Measurements from ENCODE around the gene RABGAP1L.

The RABGAP1L gene

DNA sequence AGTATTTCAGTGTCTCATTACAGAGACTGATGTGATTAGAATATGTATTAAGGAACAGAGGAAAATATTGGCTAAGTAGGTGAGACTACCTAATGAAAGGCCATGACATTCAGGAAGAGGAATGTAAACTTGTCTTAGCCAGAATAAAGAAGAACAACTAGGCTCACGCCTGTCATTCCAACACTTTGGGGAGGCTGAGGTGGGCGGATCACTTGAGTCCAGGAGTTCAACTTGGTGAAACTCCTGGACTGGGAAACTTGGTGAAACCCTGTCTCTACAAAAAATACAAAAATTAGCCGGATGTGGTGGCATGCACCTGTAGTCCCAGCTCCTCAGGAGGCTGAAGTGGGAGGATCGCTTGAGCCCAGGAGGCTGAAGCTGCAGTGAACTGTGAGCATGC lies 825.6 kb downstream of the RABGAP1L start:
- Histone ChIP-seq H3K9me3 (ENCODE audit: insufficient read depth, low read length) (peaks cover 7% of the 10 kb centered on the region; the same call in 1 of the 2 replicates), H3K4me1 (ENCODE audit: insufficient read depth, insufficient read length) (no peaks in the 10 kb centered on the region), H3K4me3 (ENCODE audit: insufficient read length, low read depth) (no peak overlapping the region), H3K9ac (ENCODE audit: insufficient read length, low read depth) (no peak overlapping the region), H3K36me3 (ENCODE audit: insufficient read depth, insufficient read length, low read length) (peaks cover 6% of the 10 kb centered on the region), H3K27me3 (ENCODE audit: insufficient read depth, insufficient read length) (no peaks in the 10 kb centered on the region)
- DNase-seq (ENCODE audit: low read depth, low spot score), result no peak
- TF ChIP-seq ZNF274 (IDR thresholded peaks at IDR 0.05; ENCODE audit: low read depth, low read length), result no peak
- TF ChIP-seq SUZ12 (IDR thresholded peaks at IDR 0.05; ENCODE audit: extremely low read depth, insufficient read depth, insufficient read length), result no peak
- no peak for TF ChIP-seq YY1 (IDR thresholded peaks at IDR 0.05; ENCODE audit: insufficient read depth, insufficient read length)

DNA sequence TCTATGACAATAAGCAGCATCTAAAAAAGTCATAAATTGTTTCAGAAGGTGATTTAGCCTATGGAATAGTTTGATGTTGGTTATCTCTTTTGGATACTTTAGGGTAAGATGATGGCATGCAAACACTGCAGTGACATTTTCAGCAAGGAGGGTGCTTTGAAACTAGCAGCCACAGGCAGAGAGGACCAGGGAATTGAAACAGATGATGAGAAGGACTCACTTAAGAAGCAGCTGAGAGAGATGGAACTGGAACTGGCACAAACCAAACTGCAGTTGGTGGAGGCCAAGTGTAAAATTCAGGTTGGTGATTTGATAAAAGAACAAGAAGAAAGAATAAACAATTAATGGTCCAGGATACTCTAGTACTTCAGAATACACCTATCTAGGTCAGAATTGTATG lies 829.2 kb downstream of the RABGAP1L start:
- H3K27me3 ChIP-seq (ENCODE audit: insufficient read depth, insufficient read length), result no peaks in the 10 kb centered on the region
- H3K9ac ChIP-seq (ENCODE audit: insufficient read length, low read depth), result no peak overlapping the region
- H3K36me3 ChIP-seq (ENCODE audit: insufficient read depth, insufficient read length, low read length), result peaks cover 15% of the 10 kb centered on the region
- no peaks in the 10 kb centered on the region for H3K4me1 ChIP-seq (ENCODE audit: insufficient read depth, insufficient read length)
- TF ChIP-seq SUZ12 (IDR thresholded peaks at IDR 0.05; ENCODE audit: extremely low read depth, insufficient read depth, insufficient read length) (no peak), ZNF274 (IDR thresholded peaks at IDR 0.05; ENCODE audit: low read depth, low read length) (no peak), YY1 (IDR thresholded peaks at IDR 0.05; ENCODE audit: insufficient read depth, insufficient read length) (no peak)
- no peak for DNase-seq (ENCODE audit: low read depth, low spot score)
- no peaks in the 10 kb centered on the region for H3K9me3 ChIP-seq (ENCODE audit: insufficient read depth, low read length)
- H3K4me3 ChIP-seq (ENCODE audit: insufficient read length, low read depth), result no peak overlapping the region

DNA sequence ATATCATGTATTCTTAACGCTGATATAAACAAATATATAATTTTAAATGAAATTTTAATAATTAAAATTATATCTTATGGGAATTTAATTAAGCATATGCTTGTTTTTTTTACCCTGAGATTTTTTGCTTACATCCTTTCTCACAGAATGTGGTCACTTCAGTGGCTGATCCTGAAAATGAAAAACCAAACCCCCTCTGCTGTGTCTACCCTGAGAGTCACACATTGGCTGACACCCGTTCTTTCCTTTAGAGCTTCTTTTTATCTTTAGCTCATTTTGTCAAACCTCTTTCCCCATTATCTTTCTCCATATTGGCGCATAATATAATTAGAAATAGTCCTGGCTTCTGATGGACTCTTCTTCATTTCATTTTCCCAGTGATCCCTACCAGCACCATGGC lies 829.7 kb downstream of the RABGAP1L start:
- H3K9me3 ChIP-seq (ENCODE audit: insufficient read depth, low read length), result no peaks in the 10 kb centered on the region
- H3K27me3 ChIP-seq (ENCODE audit: insufficient read depth, insufficient read length), result no peaks in the 10 kb centered on the region
- DNase-seq (ENCODE audit: low read depth, low spot score), result no peak
- peaks cover 17% of the 10 kb centered on the region for H3K36me3 ChIP-seq (ENCODE audit: insufficient read depth, insufficient read length, low read length)
- no peak for TF ChIP-seq YY1 (IDR thresholded peaks at IDR 0.05; ENCODE audit: insufficient read depth, insufficient read length)
- TF ChIP-seq ZNF274 (IDR thresholded peaks at IDR 0.05; ENCODE audit: low read depth, low read length), result no peak
- no peak for TF ChIP-seq SUZ12 (IDR thresholded peaks at IDR 0.05; ENCODE audit: extremely low read depth, insufficient read depth, insufficient read length)
- H3K9ac ChIP-seq (ENCODE audit: insufficient read length, low read depth), result no peak overlapping the region
- no peak overlapping the region for H3K4me3 ChIP-seq (ENCODE audit: insufficient read length, low read depth)
- no peaks in the 10 kb centered on the region for H3K4me1 ChIP-seq (ENCODE audit: insufficient read depth, insufficient read length)

DNA sequence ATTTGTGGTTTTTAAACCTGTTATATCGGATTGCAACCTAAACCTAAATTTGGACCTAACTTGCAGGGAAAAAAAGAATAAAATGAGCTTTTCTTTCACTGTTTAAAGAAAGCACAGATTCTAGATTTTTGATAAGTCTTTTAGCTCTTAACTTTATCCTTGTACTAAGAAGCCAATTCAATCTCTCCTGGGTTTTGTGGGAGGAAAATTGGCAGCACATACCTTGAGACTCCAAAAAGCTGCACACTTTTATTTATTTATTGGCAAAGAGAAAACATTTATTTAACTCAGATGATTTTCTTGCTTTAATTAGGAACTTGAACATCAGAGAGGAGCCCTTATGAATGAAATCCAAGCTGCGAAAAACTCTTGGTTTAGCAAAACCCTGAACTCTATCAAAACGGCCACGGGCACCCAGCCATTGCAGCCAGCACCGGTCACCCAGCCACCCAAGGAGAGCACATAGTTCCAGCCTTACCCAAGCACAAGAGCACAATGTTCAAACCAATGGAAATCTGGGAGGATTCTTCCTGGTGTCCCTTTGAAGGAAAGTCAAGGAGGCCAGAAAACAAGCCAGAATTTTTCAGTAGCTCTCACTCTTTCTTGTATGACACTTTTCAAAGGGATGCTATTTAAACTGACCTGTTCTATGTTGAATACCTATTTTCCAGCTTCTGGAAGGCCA lies 830.4 kb downstream of the RABGAP1L start:
- no peaks in the 10 kb centered on the region for H3K4me1 ChIP-seq (ENCODE audit: insufficient read depth, insufficient read length)
- no peaks in the 10 kb centered on the region for H3K9me3 ChIP-seq (ENCODE audit: insufficient read depth, low read length)
- DNase-seq (ENCODE audit: low read depth, low spot score), result no peak
- no peaks in the 10 kb centered on the region for H3K27me3 ChIP-seq (ENCODE audit: insufficient read depth, insufficient read length)
- H3K4me3 ChIP-seq (ENCODE audit: insufficient read length, low read depth), result no peak overlapping the region
- no peak overlapping the region for H3K9ac ChIP-seq (ENCODE audit: insufficient read length, low read depth)
- no peak for TF ChIP-seq YY1 (IDR thresholded peaks at IDR 0.05; ENCODE audit: insufficient read depth, insufficient read length)
- no peak for TF ChIP-seq ZNF274 (IDR thresholded peaks at IDR 0.05; ENCODE audit: low read depth, low read length)
- no peak for TF ChIP-seq SUZ12 (IDR thresholded peaks at IDR 0.05; ENCODE audit: extremely low read depth, insufficient read depth, insufficient read length)
- peaks cover 20% of the 10 kb centered on the region for H3K36me3 ChIP-seq (ENCODE audit: insufficient read depth, insufficient read length, low read length)

DNA sequence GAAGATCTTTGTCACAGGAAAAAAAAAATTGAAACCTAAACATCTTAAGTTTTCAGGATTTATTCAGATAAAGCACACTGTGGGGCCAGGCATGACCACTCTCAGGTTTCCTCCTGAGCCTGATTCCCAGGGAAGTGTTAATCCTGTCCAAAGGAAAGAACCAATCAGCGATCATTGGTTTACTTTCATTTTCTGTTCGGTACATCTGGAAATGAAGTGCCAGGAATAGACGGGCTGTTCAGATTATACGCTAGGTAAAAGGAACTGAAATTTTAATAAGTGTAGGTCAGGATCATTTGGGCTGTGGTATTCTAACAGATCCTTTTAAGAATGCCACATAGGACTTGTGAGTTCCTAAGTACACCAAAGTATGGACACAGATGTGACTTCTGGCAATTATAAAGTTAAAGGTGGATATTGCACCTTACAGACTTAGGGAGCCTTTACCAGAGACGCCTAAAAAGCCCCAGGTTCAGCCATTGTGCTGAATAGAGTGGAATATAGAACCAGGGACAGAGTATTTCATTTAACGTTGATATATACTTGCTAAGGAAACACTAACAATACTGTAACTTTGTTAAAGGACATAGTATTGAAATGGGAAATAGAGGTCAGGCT lies 831.2 kb downstream of the RABGAP1L start:
- no peak for TF ChIP-seq SUZ12 (IDR thresholded peaks at IDR 0.05; ENCODE audit: extremely low read depth, insufficient read depth, insufficient read length)
- no peak for TF ChIP-seq YY1 (IDR thresholded peaks at IDR 0.05; ENCODE audit: insufficient read depth, insufficient read length)
- TF ChIP-seq ZNF274 (IDR thresholded peaks at IDR 0.05; ENCODE audit: low read depth, low read length), result no peak
- peaks cover 20% of the 10 kb centered on the region for H3K36me3 ChIP-seq (ENCODE audit: insufficient read depth, insufficient read length, low read length)
- no peaks in the 10 kb centered on the region for H3K27me3 ChIP-seq (ENCODE audit: insufficient read depth, insufficient read length)
- H3K4me3 ChIP-seq (ENCODE audit: insufficient read length, low read depth), result no peak overlapping the region
- no peaks in the 10 kb centered on the region for H3K9me3 ChIP-seq (ENCODE audit: insufficient read depth, low read length)
- DNase-seq (ENCODE audit: low read depth, low spot score), result no peak
- H3K9ac ChIP-seq (ENCODE audit: insufficient read length, low read depth), result no peak overlapping the region
- H3K4me1 ChIP-seq (ENCODE audit: insufficient read depth, insufficient read length), result no peaks in the 10 kb centered on the region

DNA sequence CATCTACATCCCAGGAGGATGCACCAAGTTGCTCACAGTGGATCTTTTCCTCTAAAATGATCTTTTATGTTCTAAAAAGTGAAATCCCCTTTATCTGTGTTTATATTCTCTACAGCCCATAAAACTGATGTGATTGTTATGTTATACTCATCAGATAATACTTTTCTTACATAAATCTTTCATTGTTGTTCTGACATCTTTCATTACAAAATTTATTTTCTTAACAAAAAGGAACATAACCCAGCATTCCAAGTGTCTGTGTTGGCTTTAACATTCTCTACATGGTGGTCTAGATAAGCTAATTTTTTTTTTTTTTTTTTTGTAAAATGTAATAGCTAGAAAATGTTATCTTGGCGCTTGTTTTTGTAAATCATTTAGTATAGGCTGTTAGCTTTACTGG lies 832.2 kb downstream of the RABGAP1L start:
- Histone ChIP-seq H3K27me3 (ENCODE audit: insufficient read depth, insufficient read length) (no peaks in the 10 kb centered on the region), H3K4me1 (ENCODE audit: insufficient read depth, insufficient read length) (no peaks in the 10 kb centered on the region), H3K9me3 (ENCODE audit: insufficient read depth, low read length) (no peaks in the 10 kb centered on the region), H3K36me3 (ENCODE audit: insufficient read depth, insufficient read length, low read length) (peaks cover 30% of the 10 kb centered on the region), H3K4me3 (ENCODE audit: insufficient read length, low read depth) (no peak overlapping the region), H3K9ac (ENCODE audit: insufficient read length, low read depth) (no peak overlapping the region)
- no peak for DNase-seq (ENCODE audit: low read depth, low spot score)
- TF ChIP-seq YY1 (IDR thresholded peaks at IDR 0.05; ENCODE audit: insufficient read depth, insufficient read length), result no peak
- no peak for TF ChIP-seq SUZ12 (IDR thresholded peaks at IDR 0.05; ENCODE audit: extremely low read depth, insufficient read depth, insufficient read length)
- TF ChIP-seq ZNF274 (IDR thresholded peaks at IDR 0.05; ENCODE audit: low read depth, low read length), result no peak

DNA sequence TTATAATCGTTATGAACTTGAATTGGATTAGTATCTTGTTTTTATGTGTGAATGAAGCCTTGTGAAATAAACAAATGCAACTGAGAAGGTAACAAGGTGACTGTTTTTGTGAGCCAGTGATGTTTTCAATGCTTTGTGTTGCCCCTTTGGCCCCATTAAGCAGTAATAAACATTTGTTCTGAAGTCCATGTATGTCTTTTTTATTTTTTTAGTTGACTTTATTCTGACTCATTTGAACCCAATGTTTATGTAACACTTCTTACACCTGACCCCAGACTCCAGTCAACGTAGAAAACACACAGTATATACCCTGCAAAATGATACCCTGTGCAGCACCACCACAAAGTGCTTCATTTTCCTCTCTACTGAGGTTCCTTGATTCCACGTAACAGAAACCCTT lies 835.8 kb downstream of the RABGAP1L start:
- no peaks in the 10 kb centered on the region for H3K9me3 ChIP-seq (ENCODE audit: insufficient read depth, low read length)
- peaks cover 29% of the 10 kb centered on the region for H3K36me3 ChIP-seq (ENCODE audit: insufficient read depth, insufficient read length, low read length)
- no peak overlapping the region for H3K9ac ChIP-seq (ENCODE audit: insufficient read length, low read depth)
- H3K27me3 ChIP-seq (ENCODE audit: insufficient read depth, insufficient read length), result no peaks in the 10 kb centered on the region
- no peak for TF ChIP-seq SUZ12 (IDR thresholded peaks at IDR 0.05; ENCODE audit: extremely low read depth, insufficient read depth, insufficient read length)
- TF ChIP-seq ZNF274 (IDR thresholded peaks at IDR 0.05; ENCODE audit: low read depth, low read length), result no peak
- TF ChIP-seq YY1 (IDR thresholded peaks at IDR 0.05; ENCODE audit: insufficient read depth, insufficient read length), result no peak
- H3K4me1 ChIP-seq (ENCODE audit: insufficient read depth, insufficient read length), result no peaks in the 10 kb centered on the region
- H3K4me3 ChIP-seq (ENCODE audit: insufficient read length, low read depth), result no peak overlapping the region
- DNase-seq (ENCODE audit: low read depth, low spot score), result no peak

Data from NT2/D1 (cell line).